Endothelial cell of umbilical vein (primary cell): ENCODE data around the gene CDC45.

ENCODE experiments used
- MYC ChIP-seq: IDR thresholded peaks from one replicate; pipeline ENCODE4 v1.6.1; 2011; ENCODE audit warnings: mild to moderate bottlenecking, low read depth, low read length
- POLR2A ChIP-seq: IDR thresholded peaks from 2 replicates; pipeline ENCODE4 v1.6.1; 2012; ENCODE audit warnings: low read depth, mild to moderate bottlenecking, control low read depth, low read length

GRCh38 chr22:19545935-19546207, 66.2 kb downstream of the CDC45 start:
- TF ChIP-seq POLR2A (no peak), MYC (no peak)
